HFFc6 (cell line): ENCODE results near the gene PUDP. TPM values are rescaled to one million over a fixed set of nuclear protein-coding genes. Genes with fewer than 3 reads are reported as not detected.
"Not testable (repeated sequence)": the region's sequence is repeated elsewhere in the genome, so short reads cannot be mapped to it uniquely, and the experiment has no call there.

Experiments used
- DNase-seq: peaks from one replicate; pipeline ENCODE4 v3.0.0-alpha.2; 2018
- H3K27ac Mint-ChIP-seq: 2 replicates; pipeline ENCODE4 v1.8.0; 2020; ENCODE audit warnings: mild to moderate bottlenecking, mixed read lengths
- H3K27me3 Mint-ChIP-seq: 2 replicates; pipeline ENCODE4 v1.8.0; 2021; ENCODE audit warnings: mild to moderate bottlenecking, moderate library complexity, mixed read lengths; ENCODE audit not compliant: insufficient read depth
- H3K36me3 Mint-ChIP-seq: 2 replicates; pipeline ENCODE4 v1.8.0; 2021; ENCODE audit warnings: low read depth, mixed read lengths
- H3K4me1 Mint-ChIP-seq: 2 replicates; pipeline ENCODE4 v1.8.0; 2020; ENCODE audit warnings: low read depth, mixed read lengths
- H3K4me3 Mint-ChIP-seq: 2 replicates; pipeline ENCODE4 v1.8.0; 2020; ENCODE audit warnings: mild to moderate bottlenecking, moderate library complexity, mixed read lengths
- H3K9me3 Mint-ChIP-seq: 2 replicates; pipeline ENCODE4 v1.8.0; 2020; ENCODE audit warnings: mild to moderate bottlenecking, mixed read lengths
- CTCF ChIP-seq: fragments of 200-600 bp; sonication (generic); IDR thresholded peaks from 2 replicates; pipeline ENCODE4 v1.5.0; 2021; ENCODE audit warnings: antibody characterized with exemption, mild to moderate bottlenecking
- total RNA-seq, 6 experiments: library from RNA; stranded (reverse); fragmentation: NEBNext Ultra II Directional; extraction: Animal tissue kit (Norgen Biotek cat#: 25700); gene quantifications; 2 replicates in 1 of 6; 3 replicates in 5 of 6; pipeline ENCODE4 v1.2.3, GENCODE V29; 2021

Gene PUDP
- total RNA-seq, 6 experiments from 2014 or later: 23.6 to 30.9 (median 25.9) TPM

- H3K27me3 Mint-ChIP-seq: peaks cover 2% of the 10 kb centered on the region; the same call in 1 of the 2 replicates
- H3K4me1 Mint-ChIP-seq: peaks cover 16% of the 10 kb centered on the region
- no peak overlapping the region for H3K4me3 Mint-ChIP-seq
- no peaks in the 10 kb centered on the region for H3K36me3 Mint-ChIP-seq
- no peak overlapping the region for H3K27ac Mint-ChIP-seq
- no peak for DNase-seq
- no peak for TF ChIP-seq CTCF
- no peaks in the 10 kb centered on the region for H3K9me3 Mint-ChIP-seq
Observed at GRCh38 chrX:7027071-7027470, 120.9 kb downstream of the PUDP start.

- not testable (repeated sequence) for DNase-seq, H3K27ac Mint-ChIP-seq, H3K4me3 Mint-ChIP-seq, H3K36me3 Mint-ChIP-seq, H3K9me3 Mint-ChIP-seq, H3K27me3 Mint-ChIP-seq
- peaks cover 16% of the 10 kb centered on the region for H3K4me1 Mint-ChIP-seq
Observed at GRCh38 chrX:7026365-7026764, 121.6 kb downstream of the PUDP start.

DNA sequence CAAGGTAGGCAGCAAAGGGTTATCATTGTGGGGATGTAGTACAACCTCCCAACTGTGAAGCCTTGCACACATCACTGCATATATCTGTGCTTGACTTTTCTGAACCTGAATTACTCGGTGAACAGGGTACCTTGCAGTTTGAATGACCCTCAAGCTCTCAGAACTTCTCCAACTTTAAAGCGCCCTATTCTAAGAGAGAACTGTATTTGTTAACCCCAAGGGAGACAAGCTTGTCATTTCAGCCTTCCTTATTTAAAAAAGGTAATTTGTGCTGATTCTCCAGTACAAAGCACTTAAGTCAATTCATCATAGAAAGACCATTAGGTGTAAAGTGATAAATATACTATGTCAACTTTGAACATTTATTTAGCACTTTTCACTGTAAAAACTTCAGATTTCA is 122.5 kb downstream of the PUDP start:
- no peak for TF ChIP-seq CTCF
- peaks cover 16% of the 10 kb centered on the region for H3K4me1 Mint-ChIP-seq
- no peak overlapping the region for H3K4me3 Mint-ChIP-seq
- H3K27me3 Mint-ChIP-seq: peaks cover 2% of the 10 kb centered on the region; the same call in 1 of the 2 replicates
- no peak overlapping the region for H3K27ac Mint-ChIP-seq
- no peaks in the 10 kb centered on the region for H3K36me3 Mint-ChIP-seq
- DNase-seq: no peak
- no peaks in the 10 kb centered on the region for H3K9me3 Mint-ChIP-seq

DNA sequence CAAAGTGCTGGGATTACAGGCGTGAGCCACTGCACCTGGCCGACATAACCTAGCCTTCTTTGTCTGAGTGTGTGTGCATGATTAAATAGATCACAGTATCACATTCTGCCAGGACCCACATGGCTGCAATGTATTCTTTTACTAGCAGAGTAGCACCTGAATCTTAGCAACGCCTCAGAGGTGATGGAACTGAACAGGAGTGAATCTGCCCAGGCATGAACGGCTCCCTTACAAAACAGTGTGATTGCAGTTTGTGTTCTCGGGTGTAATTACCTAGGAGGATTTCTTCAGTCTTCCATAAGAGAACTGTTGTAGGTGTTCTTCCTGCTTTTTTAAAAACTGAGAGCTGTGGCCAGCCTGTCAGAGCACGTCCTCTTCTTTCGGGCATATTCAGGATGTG is 123.1 kb downstream of the PUDP start:
- no peak for DNase-seq
- Mint-ChIP-seq H3K9me3 (no peaks in the 10 kb centered on the region), H3K4me3 (no peak overlapping the region), H3K27me3 (peaks cover 2% of the 10 kb centered on the region; the same call in 1 of the 2 replicates), H3K36me3 (no peaks in the 10 kb centered on the region), H3K4me1 (peaks cover 17% of the 10 kb centered on the region), H3K27ac (no peak overlapping the region)
- TF ChIP-seq CTCF: no peak

GRCh38 chrX:7022996-7023395 is 125.0 kb downstream of the PUDP start:
- H3K4me1 Mint-ChIP-seq: peaks cover 17% of the 10 kb centered on the region
- not testable (repeated sequence) for H3K27me3 Mint-ChIP-seq, H3K4me3 Mint-ChIP-seq, H3K27ac Mint-ChIP-seq, H3K9me3 Mint-ChIP-seq, H3K36me3 Mint-ChIP-seq, DNase-seq

DNA sequence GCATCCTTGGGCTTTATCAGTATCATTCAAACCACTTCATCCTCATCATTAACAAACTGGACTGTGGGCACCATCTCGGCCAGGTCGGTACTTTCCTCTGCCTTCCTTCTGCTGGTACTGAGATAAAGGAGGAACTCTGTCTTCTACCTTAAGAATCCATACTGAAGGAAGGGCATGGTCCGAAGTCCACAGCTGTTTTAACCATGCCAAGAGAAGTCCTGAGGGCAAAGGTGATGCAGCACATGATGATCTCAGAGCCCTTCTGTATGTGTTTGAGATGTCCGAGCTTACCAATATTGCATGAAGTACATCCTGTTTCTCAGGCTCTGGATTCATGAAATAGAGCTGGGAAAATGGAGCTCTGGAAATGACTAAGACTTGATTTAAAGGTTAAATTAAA is 126.0 kb downstream of the PUDP start:
- Mint-ChIP-seq H3K9me3 (no peaks in the 10 kb centered on the region), H3K27ac (no peak overlapping the region), H3K27me3 (no peaks in the 10 kb centered on the region; the same call in 1 of the 2 replicates), H3K36me3 (no peaks in the 10 kb centered on the region), H3K4me1 (peaks cover 17% of the 10 kb centered on the region), H3K4me3 (no peak overlapping the region)
- DNase-seq: no peak
- no peak for TF ChIP-seq CTCF

GRCh38 chrX:7019555-7019954 is 128.4 kb downstream of the PUDP start:
- TF ChIP-seq CTCF: no peak
- no peak for DNase-seq
- no peak overlapping the region for H3K27ac Mint-ChIP-seq

DNA sequence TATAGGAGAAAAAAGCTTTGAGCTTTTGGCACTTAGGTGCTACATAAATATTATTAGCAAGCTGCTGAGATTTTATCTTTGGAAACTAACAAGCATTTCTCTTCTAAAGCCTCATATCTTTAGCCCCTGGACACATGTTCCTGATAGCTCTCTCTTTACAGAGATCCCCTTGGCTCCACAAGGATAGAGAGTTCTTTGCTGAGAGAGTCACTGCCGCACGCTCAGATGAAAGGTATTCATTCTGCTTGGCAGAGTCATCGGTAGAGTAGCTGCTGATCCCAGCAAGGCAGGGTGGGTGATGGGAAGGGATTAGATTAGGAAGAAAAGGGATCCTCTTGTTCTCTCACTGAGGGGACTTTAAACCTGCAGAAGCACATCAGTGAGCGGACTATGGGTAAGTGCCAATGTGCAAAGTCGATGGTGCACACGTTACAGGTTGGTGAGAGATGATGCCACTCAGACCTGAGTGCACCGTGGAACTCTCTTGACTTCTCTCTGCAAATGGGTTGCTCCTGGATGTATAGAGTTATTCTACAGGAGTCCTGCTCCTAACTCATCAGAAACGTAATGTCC is 135.6 kb downstream of the PUDP start:
- Mint-ChIP-seq H3K4me1 (peaks cover 29% of the 10 kb centered on the region), H3K27ac (peak overlapping the region; percentile 68), H3K4me3 (peak overlapping the region; percentile 59)
- H3K27me3 Mint-ChIP-seq, H3K9me3 Mint-ChIP-seq, H3K36me3 Mint-ChIP-seq: not testable (repeated sequence)
- DNase-seq: peak; percentile 62

More at GRCh38 chrX:7019555-7019954, 128.4 kb downstream of the PUDP start:
- H3K4me3 Mint-ChIP-seq: no peak overlapping the region
- H3K36me3 Mint-ChIP-seq: no peaks in the 10 kb centered on the region
- H3K4me1 Mint-ChIP-seq: peaks cover 17% of the 10 kb centered on the region
- H3K27me3 Mint-ChIP-seq: no peaks in the 10 kb centered on the region
- H3K9me3 Mint-ChIP-seq: no peaks in the 10 kb centered on the region

DNA sequence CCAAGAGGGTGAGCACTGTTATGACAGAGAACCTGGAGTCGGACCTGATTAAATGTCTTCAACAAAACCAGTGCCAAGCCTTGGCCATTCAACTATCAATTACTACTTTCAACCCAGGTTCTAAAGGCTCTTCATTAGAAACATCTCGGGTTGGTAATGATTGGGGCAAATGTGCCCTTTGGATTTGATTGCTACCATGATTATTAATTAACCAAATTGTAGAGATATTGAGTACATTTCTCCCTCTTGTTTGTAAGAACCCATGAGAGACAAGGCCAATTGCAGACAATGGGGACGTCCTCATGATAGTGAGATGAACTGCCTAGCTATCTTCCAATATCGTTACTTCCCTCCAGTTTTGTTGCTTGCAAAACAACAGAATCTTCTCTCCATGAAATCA is 137.1 kb downstream of the PUDP start:
- H3K4me1 Mint-ChIP-seq: peaks cover 29% of the 10 kb centered on the region
- not testable (repeated sequence) for H3K27ac Mint-ChIP-seq, H3K27me3 Mint-ChIP-seq, H3K9me3 Mint-ChIP-seq, DNase-seq, H3K36me3 Mint-ChIP-seq, H3K4me3 Mint-ChIP-seq
